Prostate gland (tissue), 2 donors: ENCODE measurements around the gene CHCHD6.

ENCODE experiments used
- POLR2A ChIP-seq: fragments of 450-650 bp; IDR thresholded peaks from one replicate; pipeline ENCODE4 v1.6.1; 2016; ENCODE audit warnings: antibody characterized with exemption, mild to moderate bottlenecking
- POLR2AphosphoS5 ChIP-seq: sonication (generic); formaldehyde crosslinking; IDR thresholded peaks from one replicate; pipeline ENCODE4 v1.6.1; 2017; ENCODE audit warnings: antibody characterized with exemption
- TF ChIP-seq, protein P1 (sequence below), 4 experiments: fragments of 200-600 bp in 2 of 4; fragments of 450-650 bp in 2 of 4; sonication (generic) in 2 of 4; IDR thresholded peaks; 1 replicate in 3 of 4; 2 replicates in 1 of 4; pipeline ENCODE4 v1.5.1; 2016 to 2019; ENCODE audit warnings: antibody characterized with exemption in 4 of 4, mild to moderate bottlenecking in 2 of 4, moderate library complexity in 2 of 4

GRCh38 chr3:126986001-126986400, 282.0 kb downstream of the CHCHD6 start:
- TF ChIP-seq POLR2A = no peak
- TF ChIP-seq, protein P1, sequence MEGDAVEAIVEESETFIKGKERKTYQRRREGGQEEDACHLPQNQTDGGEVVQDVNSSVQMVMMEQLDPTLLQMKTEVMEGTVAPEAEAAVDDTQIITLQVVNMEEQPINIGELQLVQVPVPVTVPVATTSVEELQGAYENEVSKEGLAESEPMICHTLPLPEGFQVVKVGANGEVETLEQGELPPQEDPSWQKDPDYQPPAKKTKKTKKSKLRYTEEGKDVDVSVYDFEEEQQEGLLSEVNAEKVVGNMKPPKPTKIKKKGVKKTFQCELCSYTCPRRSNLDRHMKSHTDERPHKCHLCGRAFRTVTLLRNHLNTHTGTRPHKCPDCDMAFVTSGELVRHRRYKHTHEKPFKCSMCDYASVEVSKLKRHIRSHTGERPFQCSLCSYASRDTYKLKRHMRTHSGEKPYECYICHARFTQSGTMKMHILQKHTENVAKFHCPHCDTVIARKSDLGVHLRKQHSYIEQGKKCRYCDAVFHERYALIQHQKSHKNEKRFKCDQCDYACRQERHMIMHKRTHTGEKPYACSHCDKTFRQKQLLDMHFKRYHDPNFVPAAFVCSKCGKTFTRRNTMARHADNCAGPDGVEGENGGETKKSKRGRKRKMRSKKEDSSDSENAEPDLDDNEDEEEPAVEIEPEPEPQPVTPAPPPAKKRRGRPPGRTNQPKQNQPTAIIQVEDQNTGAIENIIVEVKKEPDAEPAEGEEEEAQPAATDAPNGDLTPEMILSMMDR (IDR thresholded peaks at IDR 0.05) = no peak
- no peak for TF ChIP-seq POLR2AphosphoS5
